Activated naive CD4-positive, alpha-beta T cell treated with anti-CD3 and anti-CD28 coated beads, Interleukin-2, amount 10 ng/mL, durations not matched to agents 7 days and 5 days (primary cell): Measurements from ENCODE around the gene GIGYF2.
"Not testable (repeated sequence)": the region's sequence is repeated elsewhere in the genome, so short reads cannot be mapped to it uniquely, and the experiment has no call there.

Source experiments
- CTCF ChIA-PET: fragments of 350-600 bp; sonication (Branson Sonifier 250); formaldehyde crosslinking; loops from one replicate; lab custom pipeline; 2021; ENCODE audit warnings: antibody characterized with exemption; lab: Charles Lee
- DNase-seq: peaks from one replicate; pipeline ENCODE4 v3.0.0-alpha.2; 2020
- H3K27ac Mint-ChIP-seq: one replicate; pipeline ENCODE4 v1.8.0; 2021; ENCODE audit warnings: mild to moderate bottlenecking, moderate library complexity, mixed read lengths
- H3K27me3 Mint-ChIP-seq: one replicate; pipeline ENCODE4 v1.8.0; 2021; ENCODE audit warnings: mild to moderate bottlenecking, mixed read lengths
- H3K36me3 Mint-ChIP-seq: one replicate; pipeline ENCODE4 v1.8.0; 2021; ENCODE audit warnings: mixed read lengths
- H3K4me1 Mint-ChIP-seq: one replicate; pipeline ENCODE4 v1.8.0; 2021; ENCODE audit warnings: mixed read lengths
- H3K4me3 Mint-ChIP-seq: one replicate; pipeline ENCODE4 v1.8.0; 2021; ENCODE audit warnings: mild to moderate bottlenecking, moderate library complexity, mixed read lengths
- H3K9me3 Mint-ChIP-seq: one replicate; pipeline ENCODE4 v1.8.0; 2021; ENCODE audit warnings: mixed read lengths

The GIGYF2 gene

DNA sequence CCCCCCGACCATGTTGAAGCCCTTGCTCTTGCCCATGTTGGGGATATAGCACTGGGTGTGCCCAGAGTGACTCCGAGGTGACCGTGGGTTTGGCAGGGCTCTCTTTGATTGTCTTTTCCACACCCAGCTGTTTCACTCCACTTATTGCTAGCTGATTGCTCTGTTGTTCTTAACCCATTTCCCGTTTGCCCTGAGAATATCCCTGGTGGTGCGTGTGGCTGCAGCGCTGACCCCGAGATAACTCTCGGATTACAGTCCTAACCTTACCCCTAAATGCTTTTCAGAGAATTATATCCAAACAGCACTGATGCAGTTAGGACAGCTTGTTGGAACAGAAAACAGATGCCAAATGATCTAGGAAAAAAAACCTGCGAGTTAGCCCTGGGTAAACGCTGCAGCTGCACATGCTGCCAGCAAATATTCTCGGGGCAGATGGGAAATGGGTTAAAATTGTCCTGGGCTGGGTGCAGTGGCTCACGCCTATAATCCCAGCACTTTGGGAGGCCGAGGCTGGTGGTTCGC is 138.6 kb downstream of the GIGYF2 start:
- no peak for DNase-seq
- Mint-ChIP-seq H3K4me3 (no peak overlapping the region), H3K27me3 (no peaks in the 10 kb centered on the region), H3K9me3 (no peaks in the 10 kb centered on the region), H3K27ac (no peak overlapping the region), H3K36me3 (peaks cover 70% of the 10 kb centered on the region), H3K4me1 (peaks cover 29% of the 10 kb centered on the region)
- CTCF ChIA-PET: no interaction called here

- Mint-ChIP-seq H3K27ac (no peak overlapping the region), H3K4me3 (no peak overlapping the region), H3K27me3 (no peaks in the 10 kb centered on the region), H3K9me3 (no peaks in the 10 kb centered on the region), H3K36me3 (peaks cover 66% of the 10 kb centered on the region), H3K4me1 (peaks cover 29% of the 10 kb centered on the region)
- CTCF ChIA-PET: no interaction called here
- no peak for DNase-seq
Observed at GRCh38 chr2:232836934-232837333, 139.8 kb downstream of the GIGYF2 start.

GRCh38 chr2:232838406-232838874 is 141.3 kb downstream of the GIGYF2 start:
- Mint-ChIP-seq H3K36me3 (peaks cover 66% of the 10 kb centered on the region), H3K4me1 (peaks cover 29% of the 10 kb centered on the region), H3K9me3 (no peaks in the 10 kb centered on the region), H3K27me3 (no peaks in the 10 kb centered on the region), H3K4me3 (no peak overlapping the region), H3K27ac (peak overlapping the region; percentile 86)
- CTCF ChIA-PET: no interaction called here
- DNase-seq: peak; percentile 69

DNA sequence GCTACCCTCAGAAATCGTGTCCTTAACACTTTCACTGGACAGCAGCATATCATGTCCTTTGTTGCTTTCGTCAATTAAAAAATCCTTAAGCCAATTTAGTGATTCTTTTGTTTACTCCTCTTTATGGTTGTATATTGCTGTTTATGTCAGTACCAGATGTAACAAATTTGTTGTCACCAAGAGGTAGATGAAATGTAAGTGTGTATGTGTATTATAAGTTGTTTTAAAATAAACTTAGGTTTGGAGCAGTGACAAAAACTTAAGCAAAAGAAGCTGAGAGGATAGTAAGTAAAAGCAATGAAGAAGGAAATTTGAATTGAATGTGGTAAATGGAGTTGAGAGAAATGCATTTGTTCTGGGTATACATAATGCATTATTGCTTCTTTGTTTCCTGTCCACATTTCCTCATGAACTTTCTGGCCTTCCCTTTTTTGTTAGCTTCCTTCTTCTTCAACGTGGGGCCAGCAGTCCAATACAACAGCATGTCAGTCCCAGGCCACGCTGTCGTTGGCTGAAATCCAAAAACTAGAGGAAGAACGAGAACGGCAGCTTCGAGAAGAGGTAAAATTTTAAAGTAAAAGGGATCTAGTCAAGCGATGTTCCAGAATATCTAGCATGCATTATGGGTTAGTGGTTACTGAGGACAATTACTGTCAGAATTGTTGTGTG is 142.4 kb downstream of the GIGYF2 start:
- Mint-ChIP-seq H3K9me3 (no peaks in the 10 kb centered on the region), H3K27ac (peak overlapping the region; percentile 29), H3K36me3 (peaks cover 66% of the 10 kb centered on the region), H3K27me3 (no peaks in the 10 kb centered on the region), H3K4me3 (no peak overlapping the region), H3K4me1 (peaks cover 36% of the 10 kb centered on the region)
- CTCF ChIA-PET: interaction anchor here (0.9 kb wide), 1 partner anchor 29 kb away, joined by 3 read pairs; no protein-coding TSS in a partner anchor
- no peak for DNase-seq

DNA sequence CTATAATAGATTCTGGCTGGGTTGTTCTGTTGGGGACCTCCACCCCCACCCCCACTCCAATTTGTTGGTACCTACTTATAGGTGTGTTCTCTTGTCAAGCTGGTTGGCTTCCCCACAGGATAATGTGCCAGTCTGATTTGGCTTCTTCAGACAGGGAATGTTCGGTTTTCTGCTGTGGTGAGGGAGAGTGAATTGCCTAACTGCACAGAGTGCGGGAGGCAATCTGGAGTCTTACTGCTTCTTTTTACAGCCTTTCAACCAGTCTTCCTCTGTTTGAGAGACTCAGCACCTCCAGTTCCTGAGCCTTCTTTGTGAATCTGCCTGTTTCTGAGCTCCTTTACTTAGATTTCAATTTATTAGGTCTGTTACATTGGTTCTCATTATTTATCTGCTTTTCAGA is 145.6 kb downstream of the GIGYF2 start:
- Mint-ChIP-seq H3K36me3 (peaks cover 66% of the 10 kb centered on the region), H3K4me3 (no peak overlapping the region), H3K27me3 (no peaks in the 10 kb centered on the region), H3K27ac (no peak overlapping the region), H3K4me1 (peaks cover 31% of the 10 kb centered on the region), H3K9me3 (no peaks in the 10 kb centered on the region)
- CTCF ChIA-PET: interaction anchor here (1.1 to 2.2 kb wide), 4 partner anchors 11 to 408 kb away, joined by 3 to 7 read pairs (median 4); no protein-coding TSS in a partner anchor
- DNase-seq: no peak

- peak; percentile 24 for DNase-seq
- CTCF ChIA-PET: no interaction called here
- Mint-ChIP-seq H3K27ac (peak overlapping the region; percentile 70), H3K9me3 (no peaks in the 10 kb centered on the region), H3K4me1 (peaks cover 19% of the 10 kb centered on the region), H3K36me3 (peaks cover 67% of the 10 kb centered on the region), H3K27me3 (no peaks in the 10 kb centered on the region), H3K4me3 (no peak overlapping the region)
Observed at GRCh38 chr2:232843834-232844233, 146.7 kb downstream of the GIGYF2 start.

DNA sequence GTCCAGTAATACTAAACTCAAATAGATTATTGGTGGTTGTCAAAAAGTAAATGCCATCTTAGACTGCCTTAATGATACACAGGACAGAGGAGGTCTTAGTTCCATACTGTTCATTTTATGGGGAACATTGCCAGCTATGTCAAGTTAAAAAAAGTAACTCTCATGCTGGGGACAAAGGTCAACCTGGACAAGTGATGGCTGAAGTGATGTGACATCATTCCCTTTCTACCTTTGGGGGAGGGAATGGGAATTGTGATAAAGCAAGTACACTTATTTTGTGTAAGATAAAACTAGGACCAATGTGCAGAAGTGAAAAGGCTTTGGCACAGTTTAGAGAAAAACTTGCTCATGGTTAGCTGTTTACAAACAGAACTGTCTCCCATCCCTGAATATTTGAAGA is 148.9 kb downstream of the GIGYF2 start:
- Mint-ChIP-seq H3K36me3 (peaks cover 64% of the 10 kb centered on the region), H3K27me3 (no peaks in the 10 kb centered on the region), H3K27ac (no peak overlapping the region), H3K4me1 (peaks cover 7% of the 10 kb centered on the region), H3K4me3 (no peak overlapping the region), H3K9me3 (no peaks in the 10 kb centered on the region)
- DNase-seq: no peak
- CTCF ChIA-PET: no interaction called here

GRCh38 chr2:232850039-232850438 is 152.9 kb downstream of the GIGYF2 start:
- no peak overlapping the region for H3K4me3 Mint-ChIP-seq
- H3K27ac Mint-ChIP-seq: peak overlapping the region; percentile 33
- no peaks in the 10 kb centered on the region for H3K4me1 Mint-ChIP-seq
- no peak for DNase-seq
- CTCF ChIA-PET: interaction anchor here (1.3 kb wide), 1 partner anchor 400 kb away, joined by 3 read pairs; no protein-coding TSS in a partner anchor
- H3K9me3 Mint-ChIP-seq: no peaks in the 10 kb centered on the region
- peaks cover 61% of the 10 kb centered on the region for H3K36me3 Mint-ChIP-seq
- no peaks in the 10 kb centered on the region for H3K27me3 Mint-ChIP-seq

DNA sequence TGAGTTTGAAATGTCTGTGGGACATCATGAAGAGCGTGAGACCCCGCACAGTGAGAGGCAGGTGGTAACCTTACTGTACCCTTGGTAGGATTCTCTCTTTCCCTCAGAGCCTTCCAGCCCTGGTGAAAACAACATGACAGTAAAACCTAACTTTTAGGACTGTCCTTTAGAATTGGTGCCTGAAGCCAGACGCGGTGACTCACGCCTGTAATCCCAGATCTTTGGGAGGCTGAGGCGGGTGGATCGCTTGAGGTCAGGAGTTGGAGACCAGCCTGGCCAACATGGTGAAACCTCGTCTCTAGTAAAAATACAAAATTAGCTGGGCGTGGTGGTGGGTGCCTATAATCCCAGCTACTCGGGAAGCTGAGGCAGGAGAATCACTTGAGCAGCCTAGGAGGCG is 154.9 kb downstream of the GIGYF2 start:
- not testable (repeated sequence) for H3K27ac Mint-ChIP-seq, H3K27me3 Mint-ChIP-seq, H3K4me3 Mint-ChIP-seq, H3K9me3 Mint-ChIP-seq, H3K4me1 Mint-ChIP-seq, DNase-seq
- H3K36me3 Mint-ChIP-seq: peaks cover 57% of the 10 kb centered on the region
- CTCF ChIA-PET: interaction anchor here (0.6 to 2.8 kb wide), 10 partner anchors 10 to 411 kb away, joined by 3 to 11 read pairs (median 4); no protein-coding TSS in a partner anchor

DNA sequence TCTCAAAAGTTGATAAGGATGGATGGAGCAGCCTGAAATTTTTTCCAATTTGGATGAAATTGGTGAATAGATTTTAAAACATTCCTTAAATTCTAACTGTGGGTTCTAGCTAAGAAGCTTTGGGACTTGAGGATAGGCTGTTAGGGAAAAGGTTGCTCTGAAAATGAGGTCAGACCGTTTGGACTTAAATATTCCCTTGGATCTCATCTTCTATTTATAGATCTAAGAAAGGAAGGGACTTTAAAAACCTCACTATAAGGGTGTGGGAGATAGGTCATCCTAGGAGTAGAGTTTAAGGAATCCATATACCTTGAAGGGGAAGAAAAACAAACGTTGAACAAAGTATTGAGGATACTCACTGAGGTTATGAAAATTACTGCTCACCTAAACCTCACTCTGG is 155.5 kb downstream of the GIGYF2 start:
- CTCF ChIA-PET: interaction anchor here (0.6 to 2.8 kb wide), 12 partner anchors 10 to 411 kb away, joined by 3 to 11 read pairs (median 4); no protein-coding TSS in a partner anchor
- H3K4me1 Mint-ChIP-seq: no peaks in the 10 kb centered on the region
- H3K4me3 Mint-ChIP-seq: no peak overlapping the region
- DNase-seq: no peak
- H3K27ac Mint-ChIP-seq: no peak overlapping the region
- H3K36me3 Mint-ChIP-seq: peaks cover 58% of the 10 kb centered on the region
- no peaks in the 10 kb centered on the region for H3K9me3 Mint-ChIP-seq
- H3K27me3 Mint-ChIP-seq: no peaks in the 10 kb centered on the region

DNA sequence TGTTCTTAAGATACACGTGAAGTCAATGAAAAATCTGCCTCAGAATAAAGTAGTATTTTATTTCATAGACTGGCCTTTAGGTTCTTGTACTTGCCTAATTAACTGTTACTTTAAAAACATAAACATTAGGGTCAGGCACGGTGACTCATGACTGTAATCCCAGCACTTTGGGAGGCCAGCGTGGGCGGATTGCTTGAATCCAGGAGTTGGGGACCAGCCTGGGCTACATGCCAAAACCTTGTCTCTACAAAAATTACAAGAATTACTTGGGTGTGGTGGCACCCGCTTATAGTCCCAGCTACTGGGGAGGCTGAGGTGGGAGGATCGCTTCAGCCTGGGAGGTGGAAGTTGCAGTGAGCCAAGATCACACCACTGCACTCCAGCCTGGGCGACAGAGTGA is 157.0 kb downstream of the GIGYF2 start:
- H3K4me3 Mint-ChIP-seq: no peak overlapping the region
- H3K36me3 Mint-ChIP-seq: peaks cover 59% of the 10 kb centered on the region
- CTCF ChIA-PET: interaction anchor here (0.5 to 2.8 kb wide), 10 partner anchors 8 to 589 kb away, joined by 3 to 11 read pairs (median 5); no protein-coding TSS in a partner anchor
- H3K9me3 Mint-ChIP-seq: no peaks in the 10 kb centered on the region
- H3K27ac Mint-ChIP-seq: no peak overlapping the region
- no peak for DNase-seq
- no peaks in the 10 kb centered on the region for H3K4me1 Mint-ChIP-seq
- H3K27me3 Mint-ChIP-seq: no peaks in the 10 kb centered on the region

DNA sequence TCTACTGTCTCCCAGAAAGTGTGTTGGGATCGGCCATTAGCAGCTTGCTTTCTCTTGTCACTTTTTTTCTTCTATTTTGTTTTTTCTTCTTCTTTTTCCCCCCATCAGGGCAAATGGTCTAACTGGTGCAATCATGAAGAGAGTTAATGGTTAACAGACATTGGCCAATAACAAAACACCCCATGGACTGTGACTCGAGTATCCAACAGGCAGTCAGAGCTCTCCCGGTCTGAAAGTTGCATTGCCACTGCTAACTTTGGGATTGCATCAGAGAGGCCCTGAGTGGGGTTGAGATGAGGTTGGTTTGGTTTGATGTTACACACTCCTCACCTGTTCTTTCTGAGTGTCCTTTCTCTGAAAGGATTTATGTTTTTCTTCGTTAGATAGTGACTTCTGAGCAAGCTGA is 160.0 kb downstream of the GIGYF2 start:
- no peaks in the 10 kb centered on the region for H3K27me3 Mint-ChIP-seq
- H3K4me3 Mint-ChIP-seq: no peak overlapping the region
- H3K27ac Mint-ChIP-seq: no peak overlapping the region
- H3K9me3 Mint-ChIP-seq: no peaks in the 10 kb centered on the region
- H3K4me1 Mint-ChIP-seq: no peaks in the 10 kb centered on the region
- CTCF ChIA-PET: interaction anchor here (1.8 kb wide), 1 partner anchor 196 kb away, joined by 4 read pairs; no protein-coding TSS in a partner anchor
- peaks cover 57% of the 10 kb centered on the region for H3K36me3 Mint-ChIP-seq
- DNase-seq: no peak

- Mint-ChIP-seq H3K9me3 (no peaks in the 10 kb centered on the region), H3K36me3 (peaks cover 51% of the 10 kb centered on the region), H3K27ac (peak overlapping the region; percentile 28), H3K27me3 (no peaks in the 10 kb centered on the region), H3K4me1 (no peaks in the 10 kb centered on the region), H3K4me3 (no peak overlapping the region)
- CTCF ChIA-PET: no interaction called here
- no peak for DNase-seq
Observed at GRCh38 chr2:232859385-232859916, 162.3 kb downstream of the GIGYF2 start.

- no peak for DNase-seq
Observed at GRCh38 chr2:232860593-232861241, 163.6 kb downstream of the GIGYF2 start.

More at GRCh38 chr2:232860593-232861241, 163.6 kb downstream of the GIGYF2 start:
- Mint-ChIP-seq H3K4me3 (no peak overlapping the region), H3K9me3 (no peaks in the 10 kb centered on the region), H3K27me3 (no peaks in the 10 kb centered on the region), H3K27ac (no peak overlapping the region), H3K36me3 (peaks cover 45% of the 10 kb centered on the region), H3K4me1 (no peaks in the 10 kb centered on the region)
- CTCF ChIA-PET: no interaction called here
